Tibial artery (tissue), 4 donors: ENCODE results near the gene ARRB2.

Experiments used
- DNase-seq, 2 donors: peaks; one replicate each; pipeline ENCODE4 v3.0.0-alpha.2; 2019
- H3K27ac ChIP-seq, 2 donors: fragments of 200-600 bp; sonication (generic) in 1 of 2; 1 replicate in 1 of 2; 2 replicates in 1 of 2; pipeline ENCODE4 v1.5.1; 2018 to 2019; ENCODE audit warnings: mild to moderate bottlenecking in 1 of 2
- H3K27me3 ChIP-seq, 2 donors: fragments of 200-600 bp; sonication (generic) in 1 of 2; one replicate each; pipeline versions ENCODE4 v1.5.1 to v1.6.0; 2016 to 2019
- H3K36me3 ChIP-seq, 3 donors: fragments of 200-600 bp; sonication (generic) in 2 of 3; one replicate each; pipeline ENCODE4 v1.5.1; 2016 to 2019; ENCODE audit warnings: mild to moderate bottlenecking in 2 of 3
- H3K4me1 ChIP-seq, 4 donors: fragments of 200-600 bp; sonication (generic) in 2 of 4; 1 replicate in 3 of 4; 2 replicates in 1 of 4; pipeline ENCODE4 v1.5.1; 2016 to 2019
- H3K4me3 ChIP-seq, 2 donors: fragments of 200-600 bp; sonication (generic) in 1 of 2; 1 replicate in 1 of 2; 2 replicates in 1 of 2; pipeline ENCODE4 v1.5.1; 2018 to 2019; ENCODE audit warnings: mild to moderate bottlenecking in 2 of 2
- H3K9me3 ChIP-seq, 3 donors: fragments of 200-600 bp; sonication (generic) in 1 of 3; one replicate each; pipeline ENCODE4 v1.5.1; 2016 to 2019
- CTCF ChIP-seq, 2 experiments: fragments of 200-600 bp in 1 of 2; fragments of 450-650 bp in 1 of 2; IDR thresholded peaks; one replicate each; pipeline ENCODE4 v1.5.1; 2017 to 2019; ENCODE audit warnings: antibody characterized with exemption in 2 of 2, mild to moderate bottlenecking in 1 of 2, moderate library complexity in 1 of 2
- intact Hi-C: fragments of 100-400 bp; cut with DNase I; formaldehyde crosslinking; loops from one replicate; pipeline ENCODE4 v1.15.0; 2023; ENCODE audit warnings: low total_unique reads

Gene ARRB2

GRCh38 chr17:4722678-4723240, 12.3 kb downstream of the ARRB2 start:
- intact Hi-C loops: no loop called here
- no peak for TF ChIP-seq CTCF (IDR thresholded peaks at IDR 0.05)
- no peaks in the 10 kb centered on the region for H3K27me3 ChIP-seq
- no peaks in the 10 kb centered on the region for H3K9me3 ChIP-seq
- no peak overlapping the region for H3K4me3 ChIP-seq
- no peak for DNase-seq
- peaks cover 0 to 27% (median 6%) of the 10 kb centered on the region in 3 donors for H3K36me3 ChIP-seq
- no peak overlapping the region for H3K27ac ChIP-seq
- no peaks in the 10 kb centered on the region for H3K4me1 ChIP-seq

- H3K4me1 ChIP-seq: no peaks in the 10 kb centered on the region
- TF ChIP-seq CTCF (IDR thresholded peaks at IDR 0.05): no peak
- H3K4me3 ChIP-seq: no peak overlapping the region
- H3K27ac ChIP-seq: no peak overlapping the region
- no peaks in the 10 kb centered on the region for H3K27me3 ChIP-seq
- H3K36me3 ChIP-seq: peaks cover 0 to 11% (median 0%) of the 10 kb centered on the region in 3 donors
- intact Hi-C loops: no loop called here
- no peaks in the 10 kb centered on the region for H3K9me3 ChIP-seq
- DNase-seq: no peak
Measured at GRCh38 chr17:4724650-4725049, 14.2 kb downstream of the ARRB2 start.

- Histone ChIP-seq H3K9me3 (no peaks in the 10 kb centered on the region), H3K36me3 (peaks cover 0 to under 1% (median 0%) of the 10 kb centered on the region in 3 donors), H3K27ac (no peak overlapping the region), H3K4me1 (peaks cover 0 to 5% (median 4%) of the 10 kb centered on the region in 4 donors), H3K27me3 (no peaks in the 10 kb centered on the region), H3K4me3 (no peak overlapping the region)
- TF ChIP-seq CTCF (IDR thresholded peaks at IDR 0.05): no peak
- no peak for DNase-seq
- intact Hi-C loops: no loop called here
Measured at GRCh38 chr17:4725646-4726310, 15.3 kb downstream of the ARRB2 start.

GRCh38 chr17:4728124-4728523, 17.7 kb downstream of the ARRB2 start:
- H3K27me3 ChIP-seq: no peaks in the 10 kb centered on the region
- intact Hi-C loops: no loop called here
- no peak for DNase-seq
- TF ChIP-seq CTCF (IDR thresholded peaks at IDR 0.05): no peak
- H3K9me3 ChIP-seq: no peaks in the 10 kb centered on the region
- H3K4me1 ChIP-seq: peaks cover 0 to 16% (median 7%) of the 10 kb centered on the region in 4 donors
- H3K36me3 ChIP-seq: peaks cover 0 to 6% (median 0%) of the 10 kb centered on the region in 3 donors
- H3K27ac ChIP-seq: no peak overlapping the region
- no peak overlapping the region for H3K4me3 ChIP-seq

- Histone ChIP-seq H3K27ac (no peak overlapping the region), H3K4me1 (peaks cover 0 to 16% (median 8%) of the 10 kb centered on the region in 4 donors), H3K4me3 (no peak overlapping the region), H3K27me3 (no peaks in the 10 kb centered on the region), H3K36me3 (peaks cover 0 to 23% (median 0%) of the 10 kb centered on the region in 3 donors), H3K9me3 (no peaks in the 10 kb centered on the region)
- TF ChIP-seq CTCF (IDR thresholded peaks at IDR 0.05): no peak
- peak in 1 of 2 donors; percentile 60 for DNase-seq
- intact Hi-C loops: loop anchor here (5.0 kb wide), 2 partner anchors 54 to 154 kb away; partner anchors contain the start of genes GLTPD2 and VMO1
Measured at GRCh38 chr17:4733073-4733531, 22.7 kb downstream of the ARRB2 start.
